Measurements from ENCODE around the gene SRXN1.
"Not testable (repeated sequence)": the region's sequence is repeated elsewhere in the genome, so short reads cannot be mapped to it uniquely, and the experiment has no call there.

SRXN1 gene

DNA sequence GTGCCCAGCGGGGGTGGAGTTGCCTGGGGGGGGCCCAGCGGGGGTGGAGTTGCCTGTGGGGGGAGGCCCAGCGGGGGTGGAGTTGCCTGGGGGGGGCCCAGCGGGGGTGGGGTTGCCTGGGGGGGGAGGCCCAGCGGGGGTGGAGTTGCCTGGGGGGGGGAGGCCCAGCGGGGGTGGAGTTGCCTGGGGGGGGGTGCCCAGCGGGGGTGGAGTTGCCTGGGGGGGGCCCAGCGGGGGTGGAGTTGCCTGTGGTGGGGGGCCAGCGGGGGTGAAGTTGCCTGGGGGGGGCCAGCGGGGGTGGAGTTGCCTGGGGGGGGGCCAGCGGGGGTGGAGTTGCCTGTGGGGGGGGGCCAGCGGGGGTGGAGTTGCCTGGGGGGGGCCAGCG is 11.0 kb downstream of the SRXN1 start:
- WGBS: no CpG with 5 or more reads among the region's 13 CpGs
- not testable (repeated sequence) for H3K36me3 ChIP-seq (ENCODE audit: insufficient read depth, low read length); H3K27me3 ChIP-seq (ENCODE audit: insufficient read depth, low read length); H3K9ac ChIP-seq (ENCODE audit: low read depth, low read length); H3K4me3 ChIP-seq (ENCODE audit: low read length); H3K9me3 ChIP-seq (ENCODE audit: insufficient read depth, low read depth, low read length); H3K27ac ChIP-seq (ENCODE audit: low read depth, low read length); H3K4me1 ChIP-seq (ENCODE audit: insufficient read depth, low read length)

DNA sequence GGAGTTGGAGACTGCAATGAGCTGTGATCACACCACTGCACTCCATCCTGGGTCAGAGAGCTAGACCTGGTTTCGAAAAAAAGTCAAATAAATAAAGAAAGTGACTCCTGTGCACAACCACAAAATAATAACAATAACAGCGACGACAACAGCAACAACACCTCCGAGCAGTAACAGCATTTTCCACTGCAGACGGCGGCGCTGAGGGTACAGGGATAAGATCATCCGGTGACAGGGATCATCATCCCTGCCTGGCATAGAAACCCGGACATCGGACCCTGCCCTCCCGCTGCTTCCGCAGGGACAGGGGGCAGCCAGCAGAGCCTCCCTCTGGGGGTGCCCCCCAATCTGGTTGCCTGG is 11.5 kb downstream of the SRXN1 start:
- Histone ChIP-seq H3K36me3 (ENCODE audit: insufficient read depth, low read length) (0 out of 2 replicates have a peak, but pooled peaks cover under 1% of the 10 kb centered on the region), H3K9ac (ENCODE audit: low read depth, low read length) (no peak overlapping the region), H3K9me3 (ENCODE audit: insufficient read depth, low read depth, low read length) (no peaks in the 10 kb centered on the region), H3K4me3 (ENCODE audit: low read length) (no peak overlapping the region), H3K4me1 (ENCODE audit: insufficient read depth, low read length) (peaks cover 5% of the 10 kb centered on the region; the same call in 1 of the 2 replicates), H3K27me3 (ENCODE audit: insufficient read depth, low read length) (no peaks in the 10 kb centered on the region), H3K27ac (ENCODE audit: low read depth, low read length) (no peak overlapping the region)
- WGBS: 69% methylated on average over 12 of the region's 12 CpGs

- WGBS: 75% methylated on average over 10 of the region's 11 CpGs
- H3K4me3 ChIP-seq (ENCODE audit: low read length): no peak overlapping the region
- H3K27me3 ChIP-seq (ENCODE audit: insufficient read depth, low read length): no peaks in the 10 kb centered on the region
- H3K9ac ChIP-seq (ENCODE audit: low read depth, low read length): no peak overlapping the region
- no peak overlapping the region for H3K27ac ChIP-seq (ENCODE audit: low read depth, low read length)
- H3K4me1 ChIP-seq (ENCODE audit: insufficient read depth, low read length): peaks cover 3% of the 10 kb centered on the region; the same call in 1 of the 2 replicates
- H3K36me3 ChIP-seq (ENCODE audit: insufficient read depth, low read length): no peaks in the 10 kb centered on the region
- H3K9me3 ChIP-seq (ENCODE audit: insufficient read depth, low read depth, low read length): no peaks in the 10 kb centered on the region
Measured at GRCh38 chr20:640674-641515, 12.1 kb downstream of the SRXN1 start.

GRCh38 chr20:638579-638978 is 14.4 kb downstream of the SRXN1 start:
- Histone ChIP-seq H3K9ac (ENCODE audit: low read depth, low read length) (no peak overlapping the region), H3K4me3 (ENCODE audit: low read length) (no peak overlapping the region), H3K36me3 (ENCODE audit: insufficient read depth, low read length) (no peaks in the 10 kb centered on the region), H3K4me1 (ENCODE audit: insufficient read depth, low read length) (no peaks in the 10 kb centered on the region), H3K27me3 (ENCODE audit: insufficient read depth, low read length) (no peaks in the 10 kb centered on the region; the same call in 1 of the 2 replicates), H3K27ac (ENCODE audit: low read depth, low read length) (no peak overlapping the region), H3K9me3 (ENCODE audit: insufficient read depth, low read depth, low read length) (no peaks in the 10 kb centered on the region)
- 91% methylated on average over 1 of the region's 1 CpG for WGBS

DNA sequence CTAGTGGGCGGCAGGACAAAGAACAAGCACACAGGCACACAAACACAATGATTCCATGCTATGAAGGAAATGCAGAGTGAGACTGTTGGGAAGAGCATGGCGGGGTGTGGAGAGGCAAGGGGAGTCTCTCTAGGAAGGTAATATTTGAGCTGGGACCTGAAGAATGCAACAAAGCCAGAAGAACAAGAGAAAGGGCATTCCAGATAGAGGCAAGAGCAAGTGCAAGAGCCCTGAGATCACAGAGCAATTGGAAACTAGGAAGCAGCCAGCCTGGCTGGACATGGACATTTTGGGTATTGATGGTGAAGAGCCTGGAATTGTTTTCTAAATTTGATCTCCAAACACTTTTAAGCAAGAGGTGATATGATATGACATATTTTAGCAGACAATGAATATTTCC is 15.4 kb downstream of the SRXN1 start:
- Histone ChIP-seq H3K4me3 (ENCODE audit: low read length) (no peak overlapping the region), H3K27me3 (ENCODE audit: insufficient read depth, low read length) (no peaks in the 10 kb centered on the region; the same call in 1 of the 2 replicates), H3K36me3 (ENCODE audit: insufficient read depth, low read length) (no peaks in the 10 kb centered on the region), H3K4me1 (ENCODE audit: insufficient read depth, low read length) (no peaks in the 10 kb centered on the region), H3K9ac (ENCODE audit: low read depth, low read length) (no peak overlapping the region), H3K27ac (ENCODE audit: low read depth, low read length) (no peak overlapping the region), H3K9me3 (ENCODE audit: insufficient read depth, low read depth, low read length) (no peaks in the 10 kb centered on the region)
- WGBS: 91% methylated on average over 2 of the region's 2 CpGs

GRCh38 chr20:635893-636338 is 17.1 kb downstream of the SRXN1 start:
- H3K4me1 ChIP-seq (ENCODE audit: insufficient read depth, low read length): no peaks in the 10 kb centered on the region
- H3K36me3 ChIP-seq (ENCODE audit: insufficient read depth, low read length): no peaks in the 10 kb centered on the region
- WGBS: 86% methylated on average over 6 of the region's 7 CpGs
- no peak overlapping the region for H3K9ac ChIP-seq (ENCODE audit: low read depth, low read length)
- H3K27me3 ChIP-seq (ENCODE audit: insufficient read depth, low read length): no peaks in the 10 kb centered on the region; the same call in 1 of the 2 replicates
- no peak overlapping the region for H3K4me3 ChIP-seq (ENCODE audit: low read length)
- H3K9me3 ChIP-seq (ENCODE audit: insufficient read depth, low read depth, low read length): no peaks in the 10 kb centered on the region
- no peak overlapping the region for H3K27ac ChIP-seq (ENCODE audit: low read depth, low read length)

- 88% methylated on average over 9 of the region's 9 CpGs for WGBS
- no peak overlapping the region for H3K9ac ChIP-seq (ENCODE audit: low read depth, low read length)
- H3K4me1 ChIP-seq (ENCODE audit: insufficient read depth, low read length): no peaks in the 10 kb centered on the region
- H3K27ac ChIP-seq (ENCODE audit: low read depth, low read length): no peak overlapping the region
- H3K4me3 ChIP-seq (ENCODE audit: low read length): no peak overlapping the region
- no peaks in the 10 kb centered on the region for H3K9me3 ChIP-seq (ENCODE audit: insufficient read depth, low read depth, low read length)
- no peaks in the 10 kb centered on the region; the same call in 1 of the 2 replicates for H3K27me3 ChIP-seq (ENCODE audit: insufficient read depth, low read length)
- H3K36me3 ChIP-seq (ENCODE audit: insufficient read depth, low read length): no peaks in the 10 kb centered on the region
Measured at GRCh38 chr20:635028-635892, 17.7 kb downstream of the SRXN1 start.

DNA sequence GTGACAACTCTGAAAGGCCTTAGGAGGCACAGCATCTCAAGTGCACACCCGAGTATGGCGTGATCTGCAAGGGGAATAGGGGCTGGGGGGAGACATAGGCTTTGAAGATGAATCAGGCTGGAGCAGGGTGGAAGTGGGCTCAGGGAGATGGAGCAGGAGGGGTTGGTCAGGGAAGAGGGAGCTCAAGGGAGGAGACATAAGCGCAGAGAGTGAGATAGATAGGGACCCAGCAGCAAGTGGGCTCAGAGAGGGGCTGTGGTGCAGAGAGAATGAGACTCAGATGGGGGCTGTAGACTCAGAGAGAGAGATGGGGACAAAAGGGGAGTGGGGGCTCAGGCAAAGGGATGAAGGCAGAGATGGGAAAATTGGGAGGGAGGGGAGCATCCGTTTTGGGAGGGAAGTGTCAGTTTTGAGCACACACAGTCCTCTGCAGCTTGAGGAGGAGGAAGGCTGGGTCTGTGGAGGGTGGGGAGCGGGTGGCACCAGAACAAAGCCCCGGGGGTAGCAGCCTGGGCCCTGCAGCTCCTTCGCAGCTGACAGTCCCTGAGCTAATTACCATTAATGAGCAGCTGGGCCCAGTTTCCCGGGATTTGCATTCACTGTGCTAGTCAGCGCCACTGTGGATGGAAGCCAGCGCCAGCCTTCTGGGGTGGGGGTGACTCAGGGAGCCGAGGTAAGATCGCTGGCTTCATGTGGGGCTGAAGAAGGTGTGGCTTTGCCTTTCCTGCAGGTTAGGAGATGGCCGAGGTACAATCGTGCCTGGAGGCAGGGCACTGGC is 18.7 kb downstream of the SRXN1 start:
- Histone ChIP-seq H3K9me3 (ENCODE audit: insufficient read depth, low read depth, low read length) (no peaks in the 10 kb centered on the region), H3K9ac (ENCODE audit: low read depth, low read length) (no peak overlapping the region), H3K27ac (ENCODE audit: low read depth, low read length) (no peak overlapping the region), H3K4me3 (ENCODE audit: low read length) (no peak overlapping the region), H3K36me3 (ENCODE audit: insufficient read depth, low read length) (no peaks in the 10 kb centered on the region), H3K4me1 (ENCODE audit: insufficient read depth, low read length) (no peaks in the 10 kb centered on the region), H3K27me3 (ENCODE audit: insufficient read depth, low read length) (no peaks in the 10 kb centered on the region; the same call in 1 of the 2 replicates)
- WGBS: 56% methylated on average over 14 of the region's 14 CpGs

DNA sequence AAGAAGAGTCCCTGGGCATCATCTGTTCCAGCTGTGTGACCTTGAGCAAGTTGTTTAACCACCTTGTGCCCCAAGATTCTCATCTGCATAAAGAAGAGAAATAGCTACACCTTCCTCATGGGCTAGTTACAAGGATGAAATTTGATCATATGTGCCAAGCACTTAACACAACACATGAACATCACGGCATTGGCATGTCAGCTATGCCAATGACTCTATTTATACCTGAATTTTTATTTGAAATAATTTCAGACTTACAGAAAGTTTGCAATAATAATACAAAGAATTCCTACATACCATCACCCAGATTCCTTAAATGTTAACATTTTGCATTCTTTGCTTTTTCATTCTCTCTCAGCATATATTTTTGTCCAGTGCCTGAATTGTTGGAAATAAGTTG is 21.9 kb downstream of the SRXN1 start:
- H3K4me1 ChIP-seq (ENCODE audit: insufficient read depth, low read length): no peaks in the 10 kb centered on the region
- H3K27me3 ChIP-seq (ENCODE audit: insufficient read depth, low read length): no peaks in the 10 kb centered on the region; the same call in 1 of the 2 replicates
- H3K9ac ChIP-seq (ENCODE audit: low read depth, low read length): no peak overlapping the region
- no peaks in the 10 kb centered on the region for H3K9me3 ChIP-seq (ENCODE audit: insufficient read depth, low read depth, low read length)
- 75% methylated on average over 1 of the region's 1 CpG for WGBS
- H3K27ac ChIP-seq (ENCODE audit: low read depth, low read length): no peak overlapping the region
- no peaks in the 10 kb centered on the region for H3K36me3 ChIP-seq (ENCODE audit: insufficient read depth, low read length)
- H3K4me3 ChIP-seq (ENCODE audit: low read length): no peak overlapping the region

DNA sequence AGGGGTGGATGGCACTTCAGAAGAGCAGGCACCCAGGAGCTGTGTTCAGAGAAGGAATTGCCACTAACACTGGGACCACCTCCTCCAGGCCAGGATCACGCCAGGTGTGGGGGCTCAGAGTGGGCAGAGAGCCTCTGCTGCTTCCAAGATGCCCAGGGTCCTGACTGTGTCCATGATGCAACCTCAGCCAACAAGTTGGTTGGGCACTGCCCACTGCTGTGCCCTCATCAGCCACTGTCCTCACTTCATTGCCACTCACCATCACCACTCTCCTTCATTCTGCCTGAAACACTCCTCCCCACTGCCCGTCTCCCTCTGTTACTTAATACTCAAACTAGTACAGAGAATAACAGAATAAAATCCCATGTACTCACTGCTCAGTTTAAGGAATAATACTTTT is 26.4 kb downstream of the SRXN1 start:
- no peak overlapping the region for H3K4me3 ChIP-seq (ENCODE audit: low read length)
- H3K27ac ChIP-seq (ENCODE audit: low read depth, low read length): no peak overlapping the region
- no peaks in the 10 kb centered on the region for H3K36me3 ChIP-seq (ENCODE audit: insufficient read depth, low read length)
- H3K9ac ChIP-seq (ENCODE audit: low read depth, low read length): no peak overlapping the region
- no peaks in the 10 kb centered on the region for H3K4me1 ChIP-seq (ENCODE audit: insufficient read depth, low read length)
- 90% methylated on average over 2 of the region's 2 CpGs for WGBS
- no peaks in the 10 kb centered on the region for H3K27me3 ChIP-seq (ENCODE audit: insufficient read depth, low read length)
- no peaks in the 10 kb centered on the region for H3K9me3 ChIP-seq (ENCODE audit: insufficient read depth, low read depth, low read length)

Data from HUES64 (cell line).